ENCODE results near the gene RPL3. TPM values are rescaled to one million over a fixed set of nuclear protein-coding genes. Genes with fewer than 3 reads are reported as not detected.
"Not testable (repeated sequence)": the region's sequence is repeated elsewhere in the genome, so short reads cannot be mapped to it uniquely, and the experiment has no call there.

The RPL3 gene
- total and polyA plus RNA-seq, 9 donors, result 1,838 to 3,798 (median 3,309) TPM

DNA sequence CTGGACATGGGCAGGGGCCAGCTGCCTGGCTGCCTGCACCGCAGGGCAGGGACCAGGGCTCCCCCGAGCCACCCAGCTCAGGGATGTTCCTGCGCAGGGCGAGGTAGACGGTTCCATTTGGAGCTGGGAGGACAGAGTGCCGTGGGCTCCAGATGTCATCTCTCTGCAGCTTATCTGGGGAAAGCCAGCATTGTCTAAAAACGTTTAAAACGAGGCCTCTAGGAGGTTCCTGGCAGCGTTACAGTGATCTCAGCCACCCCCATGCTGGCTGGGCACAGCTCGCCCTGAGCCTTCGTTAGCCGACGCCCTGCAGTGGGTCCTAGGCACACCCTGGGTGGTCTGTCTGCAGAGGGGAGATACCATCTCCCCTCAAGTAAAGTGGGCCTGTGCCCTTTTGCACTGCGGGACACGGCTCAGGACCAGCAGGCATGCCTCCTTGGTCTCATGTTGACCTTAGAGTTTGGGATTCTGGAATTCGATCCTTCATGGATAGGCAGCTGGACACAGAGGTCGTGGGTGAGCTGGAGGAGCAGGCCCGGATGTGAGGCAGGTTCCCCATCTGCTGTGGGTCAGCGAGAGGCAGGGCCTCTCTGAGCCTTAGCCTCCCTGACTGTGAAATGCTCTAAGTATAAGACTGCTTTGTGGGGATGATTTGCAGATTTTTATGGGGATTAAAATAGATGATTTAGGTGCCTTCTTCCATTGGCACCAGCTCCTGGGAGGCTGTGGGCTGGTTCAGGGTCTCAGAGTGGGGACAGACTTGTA is 44.5 kb upstream of the RPL3 start:
- DNase-seq, result no peak

DNA sequence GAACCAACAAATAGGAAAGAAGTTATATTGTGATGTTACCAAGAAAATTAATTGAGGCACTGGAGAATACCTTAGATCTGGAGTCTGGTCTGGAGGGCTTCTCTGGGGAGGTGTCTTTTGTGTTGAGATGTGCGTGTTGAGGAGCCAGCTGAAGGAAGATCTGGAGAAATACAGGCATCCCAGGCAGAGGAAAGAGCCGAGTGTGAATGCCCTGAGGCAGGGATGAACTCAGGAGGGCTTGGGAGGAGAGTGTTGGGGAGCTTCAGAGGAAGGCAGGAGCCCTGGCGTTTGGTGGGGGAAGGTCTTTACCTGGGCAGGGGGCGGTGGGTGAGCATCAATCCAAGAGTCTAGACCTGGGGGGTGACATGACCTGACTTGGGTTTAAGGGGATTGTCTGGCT is 43.5 kb upstream of the RPL3 start:
- no peaks in the 10 kb centered on the region for H3K27me3 ChIP-seq (ENCODE audit: control insufficient read depth, insufficient read depth, low read length)
- no peaks in the 10 kb centered on the region for H3K9me3 ChIP-seq (replicated peaks; ENCODE audit: control insufficient read depth, low read depth, low read length)
- H3K27ac ChIP-seq (ENCODE audit: low read length), result no peak overlapping the region
- 71% methylated on average over 4 of the region's 4 CpGs for WGBS (ENCODE audit: insufficient coverage)
- H3K4me3 ChIP-seq (ENCODE audit: low read length), result no peak overlapping the region
- H3K36me3 ChIP-seq (ENCODE audit: control insufficient read depth, insufficient read depth, low read length), result peaks cover 9% of the 10 kb centered on the region
- DNase-seq, result no peak
- H3K4me1 ChIP-seq (ENCODE audit: control insufficient read depth, insufficient read depth, low read length), result peaks cover 31% of the 10 kb centered on the region

More for the DNA sequence above, 44.5 kb upstream of the RPL3 start:
- Histone ChIP-seq H3K36me3 (ENCODE audit: control insufficient read depth, insufficient read depth, low read length) (peaks cover 5% of the 10 kb centered on the region), H3K4me1 (ENCODE audit: control insufficient read depth, insufficient read depth, low read length) (peaks cover 40% of the 10 kb centered on the region), H3K4me3 (ENCODE audit: low read length) (no peak overlapping the region), H3K27ac (ENCODE audit: low read length) (peak overlapping the region; percentile 9), H3K27me3 (ENCODE audit: control insufficient read depth, insufficient read depth, low read length) (no peaks in the 10 kb centered on the region), H3K9me3 (replicated peaks; ENCODE audit: control insufficient read depth, low read depth, low read length) (no peaks in the 10 kb centered on the region)
- WGBS (ENCODE audit: insufficient coverage), result 34% methylated on average over 16 of the region's 19 CpGs

DNA sequence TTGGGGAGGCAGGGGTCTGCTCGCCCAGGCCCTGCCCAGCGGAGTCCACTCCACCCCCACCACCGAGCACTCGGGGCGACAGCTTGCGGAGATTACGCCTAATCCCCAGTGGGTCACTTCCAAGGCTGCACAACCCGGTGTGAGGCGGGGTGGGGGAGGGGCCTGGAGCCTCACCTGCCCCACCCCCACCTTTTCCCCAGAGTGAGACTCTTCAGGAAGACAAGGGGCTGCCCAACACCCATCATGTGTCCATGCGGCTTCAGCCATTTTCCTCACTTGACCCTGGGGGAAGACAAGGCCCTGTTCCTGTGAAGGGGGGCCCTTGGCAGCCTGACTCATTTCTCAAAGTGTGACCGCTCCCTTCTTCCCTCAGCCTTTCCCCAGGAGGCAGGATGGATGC is 42.8 kb upstream of the RPL3 start:
- H3K36me3 ChIP-seq (ENCODE audit: control insufficient read depth, insufficient read depth, low read length), result peaks cover 9% of the 10 kb centered on the region
- WGBS (ENCODE audit: insufficient coverage), result 43% methylated on average over 1 of the region's 11 CpGs
- H3K27me3 ChIP-seq (ENCODE audit: control insufficient read depth, insufficient read depth, low read length), result no peaks in the 10 kb centered on the region
- DNase-seq, result no peak
- peaks cover 31% of the 10 kb centered on the region for H3K4me1 ChIP-seq (ENCODE audit: control insufficient read depth, insufficient read depth, low read length)
- no peaks in the 10 kb centered on the region for H3K9me3 ChIP-seq (replicated peaks; ENCODE audit: control insufficient read depth, low read depth, low read length)
- no peak overlapping the region for H3K27ac ChIP-seq (ENCODE audit: low read length)
- no peak overlapping the region for H3K4me3 ChIP-seq (ENCODE audit: low read length)

- H3K36me3 ChIP-seq (ENCODE audit: control insufficient read depth, insufficient read depth, low read length), result peaks cover 5% of the 10 kb centered on the region
- no peak overlapping the region for H3K27ac ChIP-seq (ENCODE audit: low read length)
- no peaks in the 10 kb centered on the region for H3K9me3 ChIP-seq (replicated peaks; ENCODE audit: control insufficient read depth, low read depth, low read length)
- WGBS (ENCODE audit: insufficient coverage), result no CpG with 5 or more reads among the region's 7 CpGs
- peaks cover 31% of the 10 kb centered on the region for H3K4me1 ChIP-seq (ENCODE audit: control insufficient read depth, insufficient read depth, low read length)
- no peak for DNase-seq
- H3K27me3 ChIP-seq (ENCODE audit: control insufficient read depth, insufficient read depth, low read length), result no peaks in the 10 kb centered on the region
- H3K4me3 ChIP-seq (ENCODE audit: low read length), result no peak overlapping the region
These were observed 42.1 kb upstream of the RPL3 start for GRCh38 chr22:39361496-39361895.

DNA sequence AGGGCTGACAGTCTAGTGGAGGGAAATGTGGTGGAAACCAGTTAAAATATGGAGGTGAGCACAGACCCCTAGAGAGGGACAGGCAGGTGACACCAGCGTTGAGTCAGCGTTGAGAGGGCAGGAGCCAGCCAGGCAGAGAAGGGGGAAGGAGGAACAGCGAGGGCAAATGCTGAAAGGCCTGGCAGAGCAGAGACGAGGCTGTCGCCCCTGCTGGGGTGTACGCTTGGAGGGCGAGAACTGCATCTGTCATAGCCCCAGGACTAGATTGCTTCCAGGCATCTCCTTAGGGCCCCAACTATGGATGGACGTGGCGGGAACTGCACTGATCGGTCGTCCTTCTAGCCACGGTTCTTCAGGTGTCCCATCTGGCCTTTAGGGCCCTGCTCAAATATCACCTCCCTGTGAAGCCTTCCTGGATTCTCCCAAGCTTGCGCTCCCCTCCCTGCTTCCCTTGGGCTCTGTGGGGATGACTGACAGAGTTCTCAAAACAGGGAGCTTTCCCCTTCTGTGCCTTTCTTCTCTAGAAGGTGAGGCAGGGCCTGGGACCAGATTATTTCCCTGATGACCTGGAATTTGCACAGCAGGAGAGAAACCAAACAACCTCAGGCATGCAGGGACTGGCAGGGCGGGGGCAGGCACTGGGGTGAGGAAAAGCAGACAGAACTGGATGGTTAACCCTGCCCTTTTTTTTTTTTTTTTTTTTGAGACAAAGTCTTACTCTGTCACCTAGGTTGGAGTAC is 41.4 kb upstream of the RPL3 start:
- Histone ChIP-seq H3K4me3 (ENCODE audit: low read length) (no peak overlapping the region), H3K27ac (ENCODE audit: low read length) (no peak overlapping the region), H3K4me1 (ENCODE audit: control insufficient read depth, insufficient read depth, low read length) (peaks cover 34% of the 10 kb centered on the region), H3K27me3 (ENCODE audit: control insufficient read depth, insufficient read depth, low read length) (no peaks in the 10 kb centered on the region), H3K9me3 (replicated peaks; ENCODE audit: control insufficient read depth, low read depth, low read length) (no peaks in the 10 kb centered on the region), H3K36me3 (ENCODE audit: control insufficient read depth, insufficient read depth, low read length) (peaks cover 5% of the 10 kb centered on the region)
- WGBS (ENCODE audit: insufficient coverage), result 75% methylated on average over 12 of the region's 14 CpGs
- no peak for DNase-seq

DNA sequence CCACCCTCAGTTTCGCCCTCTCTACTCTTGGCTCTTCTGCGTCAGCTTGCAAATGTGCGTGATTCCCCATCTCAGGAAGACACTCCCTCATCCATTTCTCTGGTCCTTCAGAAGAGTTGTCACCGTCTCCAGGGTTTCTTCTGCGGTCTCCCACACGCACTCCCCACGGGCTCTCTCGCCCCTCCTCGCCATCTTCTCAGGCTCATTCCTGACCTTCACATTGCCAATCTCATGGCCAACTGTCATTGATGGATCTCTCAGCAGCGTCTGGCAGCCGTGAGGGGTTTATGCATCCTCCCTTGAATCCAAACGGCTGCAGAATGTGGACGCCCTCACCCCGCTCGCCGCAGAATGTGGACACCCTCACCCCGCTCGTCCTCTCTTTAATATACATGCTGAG is 40.8 kb upstream of the RPL3 start:
- WGBS (ENCODE audit: insufficient coverage), result 75% methylated on average over 13 of the region's 18 CpGs

GRCh38 chr22:39359659-39360195 is 40.3 kb upstream of the RPL3 start:
- Histone ChIP-seq H3K36me3 (ENCODE audit: control insufficient read depth, insufficient read depth, low read length) (peaks cover 5% of the 10 kb centered on the region), H3K27ac (ENCODE audit: low read length) (no peak overlapping the region), H3K27me3 (ENCODE audit: control insufficient read depth, insufficient read depth, low read length) (no peaks in the 10 kb centered on the region), H3K4me3 (ENCODE audit: low read length) (no peak overlapping the region), H3K4me1 (ENCODE audit: control insufficient read depth, insufficient read depth, low read length) (peaks cover 26% of the 10 kb centered on the region), H3K9me3 (replicated peaks; ENCODE audit: control insufficient read depth, low read depth, low read length) (no peaks in the 10 kb centered on the region)
- DNase-seq, result no peak
- 73% methylated on average over 9 of the region's 9 CpGs for WGBS (ENCODE audit: insufficient coverage)

More for the DNA sequence above, 40.8 kb upstream of the RPL3 start:
- Histone ChIP-seq H3K36me3 (ENCODE audit: control insufficient read depth, insufficient read depth, low read length) (peaks cover 5% of the 10 kb centered on the region), H3K27me3 (ENCODE audit: control insufficient read depth, insufficient read depth, low read length) (no peaks in the 10 kb centered on the region), H3K4me3 (ENCODE audit: low read length) (no peak overlapping the region), H3K4me1 (ENCODE audit: control insufficient read depth, insufficient read depth, low read length) (peaks cover 31% of the 10 kb centered on the region), H3K27ac (ENCODE audit: low read length) (no peak overlapping the region), H3K9me3 (replicated peaks; ENCODE audit: control insufficient read depth, low read depth, low read length) (no peaks in the 10 kb centered on the region)
- DNase-seq, result no peak

- H3K27ac ChIP-seq (ENCODE audit: low read length); H3K9me3 ChIP-seq (replicated peaks; ENCODE audit: control insufficient read depth, low read depth, low read length); H3K27me3 ChIP-seq (ENCODE audit: control insufficient read depth, insufficient read depth, low read length); H3K4me3 ChIP-seq (ENCODE audit: low read length); DNase-seq; H3K36me3 ChIP-seq (ENCODE audit: control insufficient read depth, insufficient read depth, low read length): not testable (repeated sequence)
- H3K4me1 ChIP-seq (ENCODE audit: control insufficient read depth, insufficient read depth, low read length), result peaks cover 11% of the 10 kb centered on the region
- WGBS (ENCODE audit: insufficient coverage), result 68% methylated on average over 11 of the region's 17 CpGs
These were observed 38.8 kb upstream of the RPL3 start for GRCh38 chr22:39358197-39358596.

GRCh38 chr22:39357110-39358108 is 38.0 kb upstream of the RPL3 start:
- not testable (repeated sequence) for H3K27me3 ChIP-seq (ENCODE audit: control insufficient read depth, insufficient read depth, low read length); H3K27ac ChIP-seq (ENCODE audit: low read length); H3K4me1 ChIP-seq (ENCODE audit: control insufficient read depth, insufficient read depth, low read length); DNase-seq; H3K9me3 ChIP-seq (replicated peaks; ENCODE audit: control insufficient read depth, low read depth, low read length); H3K4me3 ChIP-seq (ENCODE audit: low read length); H3K36me3 ChIP-seq (ENCODE audit: control insufficient read depth, insufficient read depth, low read length)
- no CpG with 5 or more reads among the region's 53 CpGs for WGBS (ENCODE audit: insufficient coverage)

Measured in muscle of leg (tissue), 11 donors.